HFFc6 (cell line): ENCODE data around the gene OGT. TPM values are rescaled to one million over a fixed set of nuclear protein-coding genes. Genes with fewer than 3 reads are reported as not detected.

Experiments
- DNase-seq: peaks from one replicate; pipeline ENCODE4 v3.0.0-alpha.2; 2018
- H3K27ac Mint-ChIP-seq: 2 replicates; pipeline ENCODE4 v1.8.0; 2020; ENCODE audit warnings: mild to moderate bottlenecking, mixed read lengths
- H3K27me3 Mint-ChIP-seq: 2 replicates; pipeline ENCODE4 v1.8.0; 2021; ENCODE audit warnings: mild to moderate bottlenecking, moderate library complexity, mixed read lengths; ENCODE audit not compliant: insufficient read depth
- H3K36me3 Mint-ChIP-seq: 2 replicates; pipeline ENCODE4 v1.8.0; 2021; ENCODE audit warnings: low read depth, mixed read lengths
- H3K4me1 Mint-ChIP-seq: 2 replicates; pipeline ENCODE4 v1.8.0; 2020; ENCODE audit warnings: low read depth, mixed read lengths
- H3K4me3 Mint-ChIP-seq: 2 replicates; pipeline ENCODE4 v1.8.0; 2020; ENCODE audit warnings: mild to moderate bottlenecking, moderate library complexity, mixed read lengths
- H3K9me3 Mint-ChIP-seq: 2 replicates; pipeline ENCODE4 v1.8.0; 2020; ENCODE audit warnings: mild to moderate bottlenecking, mixed read lengths
- total RNA-seq, 6 experiments: library from RNA; stranded (reverse); fragmentation: NEBNext Ultra II Directional; extraction: Animal tissue kit (Norgen Biotek cat#: 25700); gene quantifications; 2 replicates in 1 of 6; 3 replicates in 5 of 6; pipeline ENCODE4 v1.2.3, GENCODE V29; 2021
- TF ChIP-seq, protein P1 (sequence below): fragments of 200-600 bp; sonication (generic); IDR thresholded peaks from 2 replicates; pipeline ENCODE4 v1.5.0; 2021; ENCODE audit warnings: antibody characterized with exemption, mild to moderate bottlenecking

The OGT gene
- total RNA-seq, 6 experiments from 2014 or later, result 52.9 to 77.5 (median 57.7) TPM

DNA sequence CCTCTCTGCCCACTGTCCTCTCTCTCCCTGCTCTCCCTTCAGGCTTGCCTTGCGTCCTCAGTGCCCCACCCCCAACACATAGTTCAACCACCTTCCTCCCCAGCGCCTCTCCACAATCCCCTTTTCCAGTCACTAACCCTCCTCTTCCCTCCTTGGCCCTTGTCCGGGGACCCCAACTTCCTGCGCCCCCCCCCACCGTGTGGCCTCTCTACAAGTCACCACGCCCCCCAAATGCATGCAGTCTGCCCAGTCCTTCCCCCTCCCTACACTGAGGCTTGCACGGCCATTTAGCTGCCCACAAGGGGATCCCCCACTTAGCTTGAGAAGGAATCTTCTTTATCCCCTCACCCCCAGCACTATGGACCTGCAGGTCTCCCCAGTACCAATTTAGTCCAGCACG is 84.8 kb downstream of the OGT start:
- Mint-ChIP-seq H3K4me1 (peaks cover 5% of the 10 kb centered on the region; the same call in 1 of the 2 replicates), H3K9me3 (no peaks in the 10 kb centered on the region), H3K27ac (no peak overlapping the region), H3K27me3 (peaks cover 3% of the 10 kb centered on the region), H3K4me3 (no peak overlapping the region), H3K36me3 (no peaks in the 10 kb centered on the region; the same call in 1 of the 2 replicates)
- DNase-seq, result no peak
- TF ChIP-seq, protein P1, sequence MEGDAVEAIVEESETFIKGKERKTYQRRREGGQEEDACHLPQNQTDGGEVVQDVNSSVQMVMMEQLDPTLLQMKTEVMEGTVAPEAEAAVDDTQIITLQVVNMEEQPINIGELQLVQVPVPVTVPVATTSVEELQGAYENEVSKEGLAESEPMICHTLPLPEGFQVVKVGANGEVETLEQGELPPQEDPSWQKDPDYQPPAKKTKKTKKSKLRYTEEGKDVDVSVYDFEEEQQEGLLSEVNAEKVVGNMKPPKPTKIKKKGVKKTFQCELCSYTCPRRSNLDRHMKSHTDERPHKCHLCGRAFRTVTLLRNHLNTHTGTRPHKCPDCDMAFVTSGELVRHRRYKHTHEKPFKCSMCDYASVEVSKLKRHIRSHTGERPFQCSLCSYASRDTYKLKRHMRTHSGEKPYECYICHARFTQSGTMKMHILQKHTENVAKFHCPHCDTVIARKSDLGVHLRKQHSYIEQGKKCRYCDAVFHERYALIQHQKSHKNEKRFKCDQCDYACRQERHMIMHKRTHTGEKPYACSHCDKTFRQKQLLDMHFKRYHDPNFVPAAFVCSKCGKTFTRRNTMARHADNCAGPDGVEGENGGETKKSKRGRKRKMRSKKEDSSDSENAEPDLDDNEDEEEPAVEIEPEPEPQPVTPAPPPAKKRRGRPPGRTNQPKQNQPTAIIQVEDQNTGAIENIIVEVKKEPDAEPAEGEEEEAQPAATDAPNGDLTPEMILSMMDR, result no peak

DNA sequence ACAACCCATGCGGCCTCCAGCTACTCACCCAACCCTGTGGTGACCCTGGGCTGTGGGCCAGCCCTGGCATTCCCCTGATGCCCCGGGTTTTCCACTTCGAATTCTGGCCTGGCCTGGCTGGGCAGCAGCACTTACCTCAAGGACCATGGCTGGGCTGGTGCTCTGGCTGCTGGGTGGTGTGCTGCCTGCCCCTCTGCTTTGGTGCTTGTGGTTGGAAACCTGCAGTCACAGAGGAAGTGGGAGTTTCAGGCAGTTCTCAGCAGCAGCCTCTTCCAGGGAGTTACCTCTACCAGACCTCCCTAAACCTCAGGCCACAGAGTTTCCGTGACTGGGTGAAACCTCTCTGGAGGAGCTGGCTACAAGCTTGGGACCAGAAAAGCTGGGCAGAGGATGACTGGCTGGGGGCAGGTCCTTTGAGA is 85.4 kb downstream of the OGT start, which contains the start of gene CXCR3:
TSS of gene CXCR3 (minus strand) at position 209 of the 419 bp plus-strand sequence. CDS start at position 147, 62 bp downstream.
- no peak within 1 kb of the TSS for H3K4me3 Mint-ChIP-seq
- no peaks in the 10 kb centered on the region for H3K9me3 Mint-ChIP-seq
- no peaks in the 10 kb centered on the region; the same call in 1 of the 2 replicates for H3K36me3 Mint-ChIP-seq
- DNase-seq, result no peak
- peaks cover 5% of the 10 kb centered on the region; the same call in 1 of the 2 replicates for H3K4me1 Mint-ChIP-seq
- H3K27ac Mint-ChIP-seq, result no peak within 1 kb of the TSS
- peaks cover 3% of the 10 kb centered on the region for H3K27me3 Mint-ChIP-seq
- TF ChIP-seq, protein P1, result no peak

DNA sequence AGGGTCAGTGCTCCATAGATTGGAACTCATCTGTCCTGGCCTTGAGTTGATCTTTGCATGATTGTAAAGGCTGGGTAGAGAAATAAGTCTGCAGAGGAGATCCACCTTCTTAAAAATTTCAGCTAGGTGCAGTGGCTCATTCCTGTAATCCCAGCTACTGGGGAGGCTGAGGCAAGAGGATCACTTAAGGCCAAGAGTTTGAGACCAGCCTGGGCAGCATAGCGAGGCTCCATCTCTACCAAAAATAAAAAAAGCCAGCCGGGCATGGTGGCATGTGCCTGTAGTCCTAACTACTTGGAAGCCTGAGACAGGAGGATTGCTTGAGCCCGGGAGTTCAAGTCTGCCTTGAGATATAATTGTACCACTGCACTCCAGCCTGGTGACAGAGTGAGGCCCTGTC is 85.9 kb downstream of the OGT start:
- H3K9me3 Mint-ChIP-seq, result no peaks in the 10 kb centered on the region
- H3K36me3 Mint-ChIP-seq, result no peaks in the 10 kb centered on the region; the same call in 1 of the 2 replicates
- H3K4me3 Mint-ChIP-seq, result no peak overlapping the region
- H3K4me1 Mint-ChIP-seq, result peaks cover 5% of the 10 kb centered on the region; the same call in 1 of the 2 replicates
- peaks cover 3% of the 10 kb centered on the region for H3K27me3 Mint-ChIP-seq
- H3K27ac Mint-ChIP-seq, result no peak overlapping the region
- no peak for DNase-seq
- TF ChIP-seq, protein P1, result no peak

DNA sequence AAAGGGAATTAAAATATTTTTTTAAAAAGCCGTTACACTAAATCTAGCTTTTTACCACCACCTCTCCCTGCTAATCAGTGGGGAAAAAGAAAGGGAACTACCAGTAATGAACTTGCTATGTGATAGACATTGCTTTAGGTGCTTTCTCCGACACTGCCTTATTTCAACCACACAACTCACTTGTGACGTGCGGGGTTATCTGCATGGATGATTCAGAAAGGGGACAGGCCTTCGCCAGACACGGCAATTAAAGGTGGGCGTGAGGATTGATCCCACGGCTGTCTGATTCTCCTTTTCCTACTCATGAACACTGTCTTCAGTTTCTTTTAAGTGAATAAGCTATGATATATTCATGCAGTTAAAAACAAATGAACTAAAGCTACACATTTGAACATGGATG is 86.3 kb downstream of the OGT start:
- H3K36me3 Mint-ChIP-seq, result no peaks in the 10 kb centered on the region; the same call in 1 of the 2 replicates
- peaks cover 5% of the 10 kb centered on the region; the same call in 1 of the 2 replicates for H3K4me1 Mint-ChIP-seq
- peaks cover 3% of the 10 kb centered on the region for H3K27me3 Mint-ChIP-seq
- TF ChIP-seq, protein P1, result no peak
- H3K27ac Mint-ChIP-seq, result no peak overlapping the region
- no peak for DNase-seq
- no peaks in the 10 kb centered on the region for H3K9me3 Mint-ChIP-seq
- no peak overlapping the region for H3K4me3 Mint-ChIP-seq

DNA sequence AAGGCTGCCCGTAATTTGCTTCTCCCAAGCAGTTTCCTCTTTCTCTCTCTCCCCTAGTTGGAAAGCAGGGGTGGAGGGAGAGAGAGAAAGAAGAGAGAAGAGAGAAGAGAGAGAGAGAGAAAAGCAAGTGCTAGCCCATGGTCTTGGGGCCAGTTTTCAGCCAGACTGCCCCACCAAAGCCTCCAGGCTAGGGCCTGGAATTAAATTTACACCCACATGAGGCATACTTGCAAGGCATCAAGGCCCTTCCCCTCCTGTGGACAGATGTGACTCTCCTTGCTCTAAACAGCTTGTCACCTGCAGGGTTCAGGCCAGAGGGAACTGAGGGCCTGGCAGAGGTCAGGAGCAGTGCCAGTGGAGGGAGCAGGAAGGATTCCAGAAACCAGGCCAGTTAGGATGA is 87.1 kb downstream of the OGT start:
- peaks cover 3% of the 10 kb centered on the region for H3K27me3 Mint-ChIP-seq
- no peak for DNase-seq
- H3K27ac Mint-ChIP-seq, result no peak overlapping the region
- no peak overlapping the region for H3K4me3 Mint-ChIP-seq
- TF ChIP-seq, protein P1, result no peak
- no peaks in the 10 kb centered on the region; the same call in 1 of the 2 replicates for H3K36me3 Mint-ChIP-seq
- peaks cover 5% of the 10 kb centered on the region; the same call in 1 of the 2 replicates for H3K4me1 Mint-ChIP-seq
- no peaks in the 10 kb centered on the region for H3K9me3 Mint-ChIP-seq
